Kidney epithelial cell (primary cell): ENCODE measurements around the gene ADARB1. TPM values are rescaled to one million over a fixed set of nuclear protein-coding genes. Genes with fewer than 3 reads are reported as not detected.

Source experiments
- DNase-seq: peaks from one replicate; pipeline ENCODE4 v3.0.0-alpha.2; 2010; ENCODE audit warnings: low read depth
- H3K27me3 ChIP-seq: 2 replicates; pipeline ENCODE4 v1.6.0; 2011; ENCODE audit warnings: low read length; ENCODE audit not compliant: control insufficient read depth, insufficient read depth
- H3K36me3 ChIP-seq: 2 replicates; pipeline ENCODE4 v1.5.1; 2011; ENCODE audit warnings: low read length; ENCODE audit not compliant: control insufficient read depth, insufficient read depth
- H3K4me3 ChIP-seq: 2 replicates; pipeline ENCODE4 v1.5.1; 2011; ENCODE audit warnings: low read depth, mild to moderate bottlenecking, control low read depth, low read length
- total RNA-seq: library from RNA; depleted of rRNA; stranded (reverse); fragments of >200 nt; gene quantifications from 2 replicates; pipeline ENCODE4 v1.2.3, GENCODE V29; 2015
- TF ChIP-seq, protein P1 (sequence below): IDR thresholded peaks from 2 replicates; pipeline ENCODE4 v1.5.1; 2011; ENCODE audit warnings: mild to moderate bottlenecking, moderate library complexity, low read length, control low read depth, inconsistent platforms; ENCODE audit not compliant: insufficient read depth, poor library complexity, severe bottlenecking

Gene ADARB1
- total RNA-seq, 1 donor from 2014 or later, result 6.9 TPM

DNA sequence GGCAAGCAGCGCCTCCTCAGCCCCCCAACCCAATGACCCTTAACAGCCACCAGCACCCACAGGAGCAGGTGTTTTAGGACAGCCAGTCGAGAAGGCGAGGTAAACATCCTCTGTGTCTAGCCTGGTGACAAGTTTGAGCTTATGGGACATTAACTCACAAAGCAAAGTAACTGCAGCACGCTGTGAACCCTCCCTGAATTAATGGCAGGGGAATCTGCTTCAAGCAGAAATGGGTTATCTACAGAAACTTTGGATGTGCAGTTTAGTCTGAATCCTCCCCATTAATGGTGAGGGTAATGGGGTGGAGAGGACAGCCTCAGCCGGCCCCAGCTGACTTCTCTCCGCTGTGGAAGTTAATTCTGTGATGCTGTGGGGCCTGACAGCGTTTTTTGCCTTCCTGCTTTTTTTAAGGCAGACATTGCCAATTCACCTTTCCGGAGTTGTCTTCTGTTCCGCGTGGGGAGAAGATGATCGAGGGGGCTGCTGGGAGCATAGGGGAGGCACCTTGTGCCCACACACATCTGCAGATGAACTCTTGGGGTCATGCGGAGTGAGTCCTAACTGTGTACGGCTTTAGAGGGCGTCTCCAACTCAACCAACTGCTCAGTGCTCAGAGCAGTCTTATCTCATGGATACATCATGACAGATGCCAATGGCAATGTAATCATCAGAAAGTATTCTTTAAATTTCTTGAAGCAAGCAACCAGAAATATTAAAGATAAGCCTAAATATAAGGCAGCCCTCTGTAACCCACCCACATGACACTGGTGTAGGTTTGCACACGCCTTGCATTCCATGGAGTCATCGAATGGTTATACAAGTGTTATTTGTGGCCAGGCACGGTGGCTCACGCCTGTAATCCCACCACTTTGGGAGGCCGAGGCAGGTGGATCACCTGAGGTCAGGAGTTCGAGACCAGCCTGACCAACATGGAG is 172.3 kb downstream of the ADARB1 start:
- Histone ChIP-seq H3K27me3 (peaks cover 13% of the 10 kb centered on the region), H3K36me3 (no peaks in the 10 kb centered on the region), H3K4me3 (no peak overlapping the region)
- TF ChIP-seq, protein P1, sequence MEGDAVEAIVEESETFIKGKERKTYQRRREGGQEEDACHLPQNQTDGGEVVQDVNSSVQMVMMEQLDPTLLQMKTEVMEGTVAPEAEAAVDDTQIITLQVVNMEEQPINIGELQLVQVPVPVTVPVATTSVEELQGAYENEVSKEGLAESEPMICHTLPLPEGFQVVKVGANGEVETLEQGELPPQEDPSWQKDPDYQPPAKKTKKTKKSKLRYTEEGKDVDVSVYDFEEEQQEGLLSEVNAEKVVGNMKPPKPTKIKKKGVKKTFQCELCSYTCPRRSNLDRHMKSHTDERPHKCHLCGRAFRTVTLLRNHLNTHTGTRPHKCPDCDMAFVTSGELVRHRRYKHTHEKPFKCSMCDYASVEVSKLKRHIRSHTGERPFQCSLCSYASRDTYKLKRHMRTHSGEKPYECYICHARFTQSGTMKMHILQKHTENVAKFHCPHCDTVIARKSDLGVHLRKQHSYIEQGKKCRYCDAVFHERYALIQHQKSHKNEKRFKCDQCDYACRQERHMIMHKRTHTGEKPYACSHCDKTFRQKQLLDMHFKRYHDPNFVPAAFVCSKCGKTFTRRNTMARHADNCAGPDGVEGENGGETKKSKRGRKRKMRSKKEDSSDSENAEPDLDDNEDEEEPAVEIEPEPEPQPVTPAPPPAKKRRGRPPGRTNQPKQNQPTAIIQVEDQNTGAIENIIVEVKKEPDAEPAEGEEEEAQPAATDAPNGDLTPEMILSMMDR, result no peak
- DNase-seq, result no peak

DNA sequence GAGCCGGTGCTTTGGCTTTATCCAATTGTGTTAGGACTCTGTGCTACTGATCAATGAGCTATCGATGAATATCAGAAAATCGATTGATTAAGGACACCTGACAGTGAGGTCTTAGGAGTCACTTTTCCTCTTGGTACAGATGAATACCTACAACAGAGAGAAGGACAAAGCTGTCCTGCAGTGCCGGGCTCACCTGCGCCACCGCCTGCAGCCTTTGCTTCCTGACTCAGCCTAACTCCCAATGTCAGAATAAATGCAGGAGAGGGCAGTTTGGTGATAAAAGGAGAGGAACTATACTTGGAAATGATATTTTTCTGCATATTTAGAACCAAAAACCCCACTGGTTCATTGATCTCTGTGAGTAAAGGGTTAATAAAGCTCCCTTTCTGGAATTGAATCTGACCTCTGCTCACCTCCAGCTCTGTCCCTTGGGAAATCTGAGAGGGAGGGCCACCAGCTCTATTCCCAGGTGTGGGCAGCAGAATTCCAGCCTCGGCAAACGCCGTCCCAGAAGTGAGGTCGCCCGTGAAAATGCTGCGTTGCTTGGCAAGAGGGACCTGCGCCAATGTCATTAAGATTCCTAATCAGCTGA is 174.0 kb downstream of the ADARB1 start:
- DNase-seq, result no peak
- Histone ChIP-seq H3K36me3 (no peaks in the 10 kb centered on the region), H3K4me3 (no peak overlapping the region), H3K27me3 (peaks cover 15% of the 10 kb centered on the region)
- TF ChIP-seq, protein P1, result no peak

DNA sequence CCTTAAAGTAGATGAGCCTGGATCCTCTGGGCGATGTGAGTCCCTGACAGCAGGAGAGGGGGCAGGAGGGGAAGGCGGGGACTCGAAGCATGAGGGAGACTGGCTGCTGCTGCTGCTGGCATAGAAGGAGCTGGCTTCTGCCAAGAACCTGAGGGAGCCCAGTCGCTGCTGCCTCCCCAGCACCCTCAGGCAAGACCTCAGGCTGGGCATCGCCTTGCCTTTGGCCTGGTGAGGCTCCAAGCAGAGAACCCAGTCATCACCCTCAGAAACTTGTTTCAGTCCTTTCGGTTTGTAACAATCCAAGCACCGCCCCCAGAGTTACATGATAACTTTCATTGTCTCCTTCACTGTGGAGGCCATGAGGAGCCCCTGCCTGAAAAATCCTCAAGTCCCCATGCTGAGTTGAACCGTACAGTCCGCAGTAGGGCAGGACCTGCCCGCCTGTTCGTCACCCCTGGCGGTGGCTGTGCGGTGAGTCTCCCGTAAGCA is 174.6 kb downstream of the ADARB1 start:
- Histone ChIP-seq H3K36me3 (no peaks in the 10 kb centered on the region), H3K27me3 (peaks cover 15% of the 10 kb centered on the region), H3K4me3 (no peak overlapping the region)
- DNase-seq, result no peak
- TF ChIP-seq, protein P1, result no peak

DNA sequence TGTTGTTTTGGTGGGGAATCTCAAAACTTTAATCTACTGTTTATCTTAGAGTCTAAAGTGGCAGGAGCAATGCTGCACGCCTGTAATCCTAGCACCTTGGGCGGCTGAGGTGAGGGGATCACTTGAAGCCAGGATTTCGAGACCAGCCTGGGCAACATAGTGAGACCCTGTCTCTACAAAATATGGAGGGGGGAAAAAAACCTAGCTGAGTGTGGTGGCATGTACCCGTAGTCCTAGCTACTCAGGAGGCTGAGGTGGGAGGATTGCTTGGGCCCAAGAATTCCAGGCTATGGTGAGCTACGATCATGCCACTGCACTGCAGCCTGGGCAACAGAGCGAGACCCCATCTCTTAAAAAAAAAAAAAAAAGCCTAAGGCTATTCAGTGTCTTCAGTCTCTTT is 175.2 kb downstream of the ADARB1 start:
- DNase-seq, result no peak
- TF ChIP-seq, protein P1, result no peak
- H3K36me3 ChIP-seq, result no peaks in the 10 kb centered on the region
- H3K27me3 ChIP-seq, result peaks cover 15% of the 10 kb centered on the region
- no peak overlapping the region for H3K4me3 ChIP-seq

DNA sequence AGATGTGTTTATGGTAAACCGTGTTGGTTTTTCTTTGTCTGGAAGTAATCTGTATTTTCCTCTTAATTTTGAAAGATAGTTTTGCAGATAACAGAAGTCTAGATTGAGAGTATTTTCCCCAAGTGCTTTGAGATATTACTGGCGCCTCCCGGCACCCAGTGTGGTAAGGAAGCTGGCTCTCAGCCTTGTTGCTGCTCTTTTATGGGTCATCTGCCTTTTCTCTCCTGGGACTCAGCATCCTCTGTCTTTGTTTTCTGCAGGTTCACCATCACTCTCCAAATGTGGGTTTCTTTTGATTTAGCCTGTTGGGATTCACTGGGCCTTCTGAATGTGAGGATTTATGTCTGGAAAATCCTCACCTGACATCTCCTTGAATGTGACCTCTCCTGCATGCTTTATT is 175.9 kb downstream of the ADARB1 start:
- TF ChIP-seq, protein P1, result no peak
- Histone ChIP-seq H3K27me3 (peaks cover 19% of the 10 kb centered on the region), H3K4me3 (no peak overlapping the region), H3K36me3 (no peaks in the 10 kb centered on the region)
- DNase-seq, result no peak
